GM12874 (cell line): ENCODE data around the gene COL27A1.

Experiments
- CTCF ChIP-seq: IDR thresholded peaks from 2 replicates; pipeline ENCODE4 v1.5.1; 2011; ENCODE audit warnings: low read depth, mild to moderate bottlenecking, control low read depth, low read length, moderate library complexity; ENCODE audit not compliant: insufficient read depth

COL27A1 gene

GRCh38 chr9:114231719-114232449 lies 76.5 kb downstream of the COL27A1 start:
- TF ChIP-seq CTCF, result no peak

- TF ChIP-seq CTCF, result no peak
Observed at GRCh38 chr9:114233491-114234185, 78.3 kb downstream of the COL27A1 start.

DNA sequence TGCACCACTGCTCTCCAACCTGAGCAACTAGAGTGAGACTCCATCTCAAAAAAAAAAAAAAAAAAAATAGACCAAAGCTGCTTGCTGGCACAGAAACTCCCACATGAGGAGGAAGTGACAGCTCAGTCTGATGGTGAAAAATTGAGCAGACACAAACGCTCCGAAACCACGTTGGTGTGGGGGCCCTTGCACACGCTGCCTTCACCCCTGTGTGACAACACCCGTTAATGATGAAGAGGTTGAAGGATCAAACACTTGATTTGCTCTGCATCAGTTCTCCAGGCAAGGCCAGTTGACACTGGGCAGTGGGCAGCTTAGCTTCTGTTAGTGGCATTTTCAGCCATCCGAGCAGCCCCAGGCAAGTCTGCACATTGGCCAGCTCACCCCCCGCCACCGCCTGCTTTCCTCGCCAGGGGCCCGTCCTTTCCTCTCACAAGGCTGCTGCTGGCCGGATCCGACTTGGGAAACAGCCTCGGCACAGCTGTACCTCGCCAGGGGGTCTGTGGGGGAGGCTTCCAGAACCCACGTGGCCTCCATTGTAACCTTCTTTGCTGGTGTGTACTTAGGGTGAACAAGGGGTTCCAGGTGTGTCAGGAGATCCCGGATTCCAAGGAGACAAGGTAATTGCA lies 79.8 kb downstream of the COL27A1 start:
- no peak for TF ChIP-seq CTCF

DNA sequence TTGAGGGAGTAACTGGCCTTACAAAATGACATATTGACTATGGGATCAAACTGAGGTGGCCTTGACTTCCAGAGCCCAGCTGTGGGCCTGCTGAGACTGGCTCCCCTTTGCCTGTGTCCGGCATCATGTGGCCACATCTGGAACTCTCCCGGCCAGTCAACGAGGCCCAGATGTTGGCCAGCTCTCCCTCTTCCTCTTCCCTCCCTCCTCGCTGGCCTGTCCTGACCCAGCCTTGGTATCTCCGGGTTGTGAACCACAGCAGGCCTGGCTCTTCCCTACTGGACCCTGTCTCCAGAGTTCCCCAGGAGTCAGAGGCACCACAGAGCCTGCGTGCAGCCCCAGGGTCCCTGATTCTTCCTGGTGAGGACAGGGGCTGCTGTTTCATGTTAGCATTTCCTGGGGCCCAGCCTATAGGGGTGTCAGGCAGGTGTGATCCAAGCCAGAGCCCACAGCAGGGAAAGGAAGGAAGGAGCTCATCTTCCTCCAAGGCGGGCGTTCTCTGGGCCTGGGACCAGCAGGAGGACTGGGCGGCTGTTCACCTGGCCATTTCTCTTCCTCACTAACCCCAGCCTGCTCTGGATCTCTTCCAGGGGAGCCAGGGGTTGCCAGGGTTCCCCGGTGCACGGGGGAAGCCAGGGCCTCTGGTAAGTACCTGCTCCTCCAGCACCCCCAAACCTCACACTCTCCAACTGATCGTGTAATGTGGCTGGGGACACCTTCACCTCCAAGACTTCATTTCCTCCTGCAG lies 81.2 kb downstream of the COL27A1 start:
- no peak for TF ChIP-seq CTCF

DNA sequence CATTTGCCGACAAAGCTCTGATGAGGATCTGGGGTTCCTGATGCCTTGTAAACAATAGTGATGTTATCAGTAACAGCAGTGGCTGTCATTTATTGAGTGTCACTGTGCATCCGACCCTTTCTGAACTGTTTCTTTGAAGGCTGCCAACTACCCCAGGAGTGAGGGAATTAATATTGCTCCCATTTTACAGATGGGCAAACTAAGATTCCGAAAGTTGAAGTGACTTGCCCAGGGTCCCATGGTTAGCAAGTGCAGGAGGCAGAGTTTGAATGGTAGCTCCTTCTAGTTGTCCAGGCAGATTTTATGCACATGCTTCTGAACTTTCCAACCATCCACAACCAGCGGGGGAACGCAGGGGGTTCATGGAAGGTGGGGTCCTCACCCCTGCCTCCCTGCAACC lies 81.9 kb downstream of the COL27A1 start:
- no peak for TF ChIP-seq CTCF

DNA sequence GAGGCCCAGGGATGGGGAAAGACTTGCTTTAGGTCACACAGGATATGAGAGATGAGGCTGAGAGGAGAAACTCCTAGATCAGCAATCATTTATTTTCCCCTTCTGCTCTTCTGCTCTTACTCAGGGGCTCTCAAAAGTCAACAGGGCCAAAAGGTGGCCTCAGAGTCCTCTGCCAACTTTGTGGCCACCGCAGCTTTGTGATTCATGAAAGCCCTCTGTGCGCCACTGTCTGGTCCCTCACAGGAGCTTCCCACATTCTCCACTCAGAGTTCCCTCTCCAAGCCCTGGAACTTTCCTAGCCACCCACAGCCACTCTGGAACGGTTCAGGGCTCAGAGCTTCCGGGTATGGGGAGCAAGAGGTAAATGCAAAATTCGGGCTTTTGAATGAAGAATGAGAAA lies 82.4 kb downstream of the COL27A1 start:
- no peak for TF ChIP-seq CTCF

GRCh38 chr9:114238472-114238871 lies 83.1 kb downstream of the COL27A1 start:
- TF ChIP-seq CTCF, result no peak
